HG03095 (cell line): ENCODE measurements around the gene EMILIN3.

Experiments used
- ATAC-seq: cut with Tn5 transposase; IDR thresholded peaks from one replicate; pipeline ENCODE4 v1.9.1; 2021; ENCODE audit warnings: moderate library complexity; ENCODE audit not compliant: unreplicated experiment

EMILIN3 gene

GRCh38 chr20:41349943-41350342 is 16.7 kb downstream of the EMILIN3 start:
- ATAC-seq, result no peak

- ATAC-seq, result no peak
Observed at GRCh38 chr20:41349266-41349665, 17.4 kb downstream of the EMILIN3 start.

DNA sequence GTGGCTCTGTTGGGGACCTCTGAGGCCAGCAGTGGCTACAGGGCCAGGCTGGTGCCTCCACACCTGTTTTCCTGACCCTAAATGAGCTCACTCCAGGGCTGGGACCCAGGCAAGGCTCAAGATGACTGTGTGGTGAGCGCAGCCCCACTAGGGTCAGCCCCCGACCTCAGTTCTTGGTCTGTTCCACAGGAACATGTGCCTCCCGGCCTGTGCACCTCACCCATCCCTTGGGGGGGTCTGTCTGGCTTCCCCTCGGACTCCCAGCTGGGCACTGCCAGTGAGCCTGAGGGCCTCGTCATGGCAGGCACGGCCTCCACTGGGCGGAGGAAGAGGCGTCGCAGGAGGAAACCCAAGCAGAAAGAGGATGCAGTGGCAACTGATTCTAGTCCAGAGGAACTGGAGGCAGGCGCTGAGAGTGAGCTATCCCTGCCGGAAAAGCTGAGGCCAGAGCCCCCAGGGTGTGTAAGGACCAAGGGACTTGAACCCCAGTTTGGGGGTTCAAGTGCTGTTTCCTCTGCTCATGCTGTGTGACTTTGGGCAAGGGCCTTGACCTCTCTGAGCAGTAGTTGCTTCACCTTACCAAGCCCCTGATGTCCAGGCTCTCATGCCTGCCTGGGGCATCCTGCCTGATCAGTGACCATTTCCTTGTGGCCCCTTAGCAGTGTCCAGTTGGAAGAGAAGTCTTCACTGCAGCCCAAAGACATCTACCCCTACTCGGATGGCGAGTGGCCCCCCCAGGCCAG is 18.0 kb downstream of the EMILIN3 start:
- no peak for ATAC-seq

- no peak for ATAC-seq
Observed at GRCh38 chr20:41347523-41348429, 18.8 kb downstream of the EMILIN3 start.

DNA sequence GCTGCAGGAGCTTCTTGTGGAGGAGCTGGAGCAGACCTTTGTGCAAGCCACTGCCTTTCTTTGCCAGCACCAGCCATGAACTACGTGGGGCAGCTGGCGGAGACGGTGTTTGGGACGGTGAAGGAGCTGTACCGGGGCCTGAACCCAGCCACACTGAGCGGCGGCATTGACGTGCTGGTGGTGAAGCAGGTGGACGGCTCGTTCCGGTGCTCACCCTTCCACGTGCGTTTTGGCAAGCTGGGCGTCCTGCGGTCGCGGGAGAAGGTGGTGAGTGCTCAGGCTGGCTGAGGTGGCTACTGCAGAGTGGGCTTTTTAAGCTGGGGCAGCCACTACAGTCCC is 20.9 kb downstream of the EMILIN3 start:
- ATAC-seq, result no peak

DNA sequence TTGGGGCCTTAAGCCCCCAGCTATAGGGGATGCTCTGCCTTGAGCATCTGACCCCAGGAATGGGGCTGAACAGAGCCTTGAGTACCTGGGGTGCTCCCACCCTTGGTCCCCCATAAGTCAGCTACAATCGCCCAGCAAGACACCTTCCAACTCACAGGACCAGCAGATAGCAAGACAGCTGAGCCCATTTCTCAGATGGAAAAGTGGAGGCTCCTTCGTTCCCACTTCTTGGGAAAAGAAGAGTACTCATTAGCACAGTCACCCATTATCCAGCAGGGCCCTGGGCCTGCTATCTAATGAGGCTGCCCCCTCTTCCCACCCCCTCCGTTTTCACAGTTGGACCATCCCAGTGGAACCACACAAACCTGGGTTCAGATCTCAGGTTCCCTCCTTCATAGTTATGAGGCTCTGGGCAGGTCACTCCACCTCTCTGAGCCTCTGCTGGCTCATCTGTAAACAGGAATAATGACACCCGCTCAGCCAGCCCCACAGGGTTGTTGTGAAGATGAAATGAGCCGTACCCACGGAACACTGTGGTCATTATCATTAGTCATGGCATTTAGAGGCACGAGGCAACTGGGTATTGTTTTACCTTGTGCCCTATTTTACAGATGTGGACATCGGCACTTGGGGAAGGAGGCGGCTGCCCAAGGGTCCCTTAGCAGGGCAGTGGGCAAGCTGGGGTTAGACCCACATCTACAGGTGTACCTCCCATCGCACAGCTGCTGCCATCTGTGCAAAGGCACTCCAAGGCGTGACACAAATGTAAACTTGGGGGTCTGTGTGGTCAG is 21.5 kb downstream of the EMILIN3 start:
- no peak for ATAC-seq

DNA sequence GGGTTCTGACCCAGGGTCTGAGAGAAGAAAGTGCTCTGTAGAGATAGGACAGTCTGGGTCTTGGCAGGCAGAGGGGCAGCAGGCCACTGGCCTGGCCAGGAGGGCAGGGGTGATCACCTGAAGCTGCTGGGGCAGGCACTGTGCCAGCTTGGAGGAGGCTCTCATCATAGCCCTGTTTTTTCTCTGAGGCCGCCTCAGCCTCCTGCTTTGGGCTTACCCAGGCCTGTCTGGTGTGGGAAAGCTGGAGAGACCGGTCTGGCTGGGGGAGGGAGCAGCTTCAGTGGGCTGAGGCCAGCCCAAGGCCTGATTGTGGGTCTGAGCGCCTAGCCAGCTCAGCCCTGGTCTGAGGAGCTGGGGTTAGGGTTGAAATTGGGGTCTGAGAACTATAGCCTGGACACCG is 22.1 kb downstream of the EMILIN3 start:
- no peak for ATAC-seq

- ATAC-seq, result no peak
Observed at GRCh38 chr20:41342474-41343464, 23.8 kb downstream of the EMILIN3 start.

- no peak for ATAC-seq
Observed at GRCh38 chr20:41340327-41341055, 26.1 kb downstream of the EMILIN3 start, which contains the start of gene LPIN3. TSS of gene LPIN3 (plus strand) at chr20:41340821. CDS start at chr20:41345804, 4,983 bp downstream.

GRCh38 chr20:41339957-41340326 is 26.7 kb downstream of the EMILIN3 start:
- ATAC-seq, result no peak

DNA sequence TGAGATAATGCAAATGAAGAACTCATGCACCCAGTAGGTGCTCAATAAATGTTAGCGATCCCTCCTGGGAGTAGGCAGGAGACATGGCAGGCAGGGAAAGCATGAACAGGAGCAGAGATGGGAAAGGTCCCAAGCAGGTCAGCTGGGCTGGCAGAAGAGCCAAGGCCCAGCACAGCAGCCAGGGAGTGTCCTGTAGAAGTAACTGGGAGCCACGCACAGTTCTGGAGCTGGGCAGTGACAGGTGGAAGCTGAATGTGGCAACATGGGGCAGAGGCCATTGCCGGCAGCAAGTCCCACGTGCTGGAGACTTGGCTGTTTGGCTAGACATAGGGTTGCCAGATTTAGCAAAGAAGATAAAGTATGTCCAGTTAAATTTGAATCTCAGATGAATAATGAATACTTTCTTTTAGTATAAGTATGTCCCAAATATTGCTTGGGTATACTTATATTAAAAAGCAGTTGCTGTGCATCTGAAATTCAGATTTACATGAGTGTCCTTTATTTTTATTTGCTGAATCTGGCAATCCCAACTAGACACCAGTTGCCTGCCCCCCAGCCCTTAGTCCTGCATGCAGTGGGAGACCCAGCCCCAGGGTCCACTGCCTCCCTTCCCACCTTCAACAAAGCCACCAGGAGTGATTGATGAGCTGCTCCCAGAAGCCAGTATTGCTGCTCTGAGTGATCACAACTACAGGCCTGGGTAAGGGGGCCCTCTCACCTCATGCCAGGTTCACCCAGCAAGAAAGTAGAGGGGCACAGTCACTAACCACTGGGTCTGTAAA is 29.7 kb downstream of the EMILIN3 start:
- ATAC-seq, result no peak

DNA sequence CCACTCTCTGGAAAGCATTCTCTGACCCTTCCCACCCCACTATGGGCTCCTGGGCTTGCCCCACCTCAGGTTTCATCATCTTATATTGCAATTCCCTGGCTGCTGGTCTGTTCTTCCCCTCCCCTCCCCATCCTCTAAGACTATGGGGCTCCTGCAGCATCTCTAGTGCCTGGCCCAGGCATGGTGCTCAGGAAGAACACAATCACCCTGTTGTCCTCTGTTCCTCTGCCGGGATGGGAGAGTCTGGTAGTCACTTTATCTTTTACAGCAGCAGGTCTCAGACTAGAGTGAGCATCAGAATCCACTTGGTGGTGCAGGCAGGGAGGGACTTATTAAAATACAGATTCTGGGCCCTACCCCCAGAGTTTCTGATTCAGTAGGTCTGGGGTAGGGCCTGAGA is 31.0 kb downstream of the EMILIN3 start:
- no peak for ATAC-seq

- no peak for ATAC-seq
Observed at GRCh38 chr20:41334443-41335421, 31.9 kb downstream of the EMILIN3 start.

- ATAC-seq, result no peak
Observed at GRCh38 chr20:41334036-41334435, 32.6 kb downstream of the EMILIN3 start.

GRCh38 chr20:41331731-41332130 is 34.9 kb downstream of the EMILIN3 start:
- ATAC-seq, result no peak

- ATAC-seq, result no peak
Observed at GRCh38 chr20:41330941-41331340, 35.7 kb downstream of the EMILIN3 start.

DNA sequence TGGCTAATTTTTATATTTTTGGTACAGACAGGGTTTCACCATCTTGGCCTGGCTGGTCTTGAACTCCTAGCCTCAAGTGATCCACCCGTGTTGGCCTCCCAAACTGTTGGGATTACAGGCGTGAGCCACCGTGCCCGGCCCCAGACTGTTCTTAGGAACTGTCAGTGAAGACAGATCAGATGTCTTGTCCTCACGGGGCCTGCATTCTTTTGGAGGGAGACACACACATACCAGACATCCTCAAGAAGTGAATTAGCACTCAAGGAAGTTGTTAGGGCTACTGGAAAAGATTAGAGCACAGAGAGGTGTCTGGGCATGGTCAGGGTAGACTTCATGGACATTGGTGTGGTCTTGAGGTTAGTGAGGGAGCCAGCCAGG is 36.3 kb downstream of the EMILIN3 start:
- ATAC-seq, result no peak
